Measurements from ENCODE around the gene DIP2B. TPM values are rescaled to one million over a fixed set of nuclear protein-coding genes. Genes with fewer than 3 reads are reported as not detected.

Gene DIP2B
- total and polyA plus RNA-seq, 2 donors (not counting 1 experiment from before 2014, with no cell fraction given) = 12.6 to 21.0 TPM

- no peak for DNase-seq (ENCODE audit: low read depth in 2 of 2)
- no peak for TF ChIP-seq EZH2 (IDR thresholded peaks at IDR 0.05; ENCODE audit: low read length, missing control alignments)
- no peak for TF ChIP-seq CTCF (conservative IDR thresholded peaks at IDR 0.05 in 1 of 2, IDR thresholded peaks at IDR 0.05 in 1 of 2; ENCODE audit: low read depth in 1 of 2, low read length in 2 of 2)
- Histone ChIP-seq H3K27ac (ENCODE audit: insufficient read depth, low read length) (no peak overlapping the region), H3K4me2 (ENCODE audit: extremely low read depth, insufficient read depth, low read length) (no peak overlapping the region), H3K4me1 (ENCODE audit: control insufficient read depth, extremely low read depth, insufficient read depth, low read length) (no peaks in the 10 kb centered on the region), H3K36me3 (ENCODE audit: control insufficient read depth, insufficient read depth, low read length) (no peaks in the 10 kb centered on the region), H4K20me1 (ENCODE audit: control insufficient read depth, extremely low read depth, insufficient read depth, low read length) (no peaks in the 10 kb centered on the region), H2AFZ (ENCODE audit: low read length) (no peak overlapping the region), H3K9me3 (ENCODE audit: control insufficient read depth, insufficient read depth, low read depth, low read length) (no peaks in the 10 kb centered on the region), H3K4me3 (replicated peaks in 1 of 4; ENCODE audit: control extremely low read depth in 1 of 4, insufficient read depth in 1 of 4, low read depth in 3 of 4, low read length in 4 of 4) (no peak overlapping the region), H3K9ac (ENCODE audit: insufficient read depth, low read length) (no peak overlapping the region), H3K27me3 (ENCODE audit: control insufficient read depth, insufficient read depth, low read length) (no peaks in the 10 kb centered on the region), H3K79me2 (ENCODE audit: control insufficient read depth, insufficient read depth, low read length) (no peaks in the 10 kb centered on the region)
These were observed 129.6 kb downstream of the DIP2B start for GRCh38 chr12:50634379-50634778.

- Histone ChIP-seq H3K27ac (ENCODE audit: insufficient read depth, low read length) (no peak overlapping the region), H3K27me3 (ENCODE audit: control insufficient read depth, insufficient read depth, low read length) (no peaks in the 10 kb centered on the region), H3K9me3 (ENCODE audit: control insufficient read depth, insufficient read depth, low read depth, low read length) (no peaks in the 10 kb centered on the region), H3K4me1 (ENCODE audit: control insufficient read depth, extremely low read depth, insufficient read depth, low read length) (no peaks in the 10 kb centered on the region), H3K4me3 (replicated peaks in 1 of 4; ENCODE audit: control extremely low read depth in 1 of 4, insufficient read depth in 1 of 4, low read depth in 3 of 4, low read length in 4 of 4) (no peak overlapping the region), H2AFZ (ENCODE audit: low read length) (no peak overlapping the region), H3K4me2 (ENCODE audit: extremely low read depth, insufficient read depth, low read length) (no peak overlapping the region), H3K36me3 (ENCODE audit: control insufficient read depth, insufficient read depth, low read length) (no peaks in the 10 kb centered on the region), H4K20me1 (ENCODE audit: control insufficient read depth, extremely low read depth, insufficient read depth, low read length) (no peaks in the 10 kb centered on the region), H3K79me2 (ENCODE audit: control insufficient read depth, insufficient read depth, low read length) (no peaks in the 10 kb centered on the region), H3K9ac (ENCODE audit: insufficient read depth, low read length) (no peak overlapping the region)
- no peak for DNase-seq (ENCODE audit: low read depth in 2 of 2)
- no peak for TF ChIP-seq EZH2 (IDR thresholded peaks at IDR 0.05; ENCODE audit: low read length, missing control alignments)
- no peak for TF ChIP-seq CTCF (conservative IDR thresholded peaks at IDR 0.05 in 1 of 2, IDR thresholded peaks at IDR 0.05 in 1 of 2; ENCODE audit: low read depth in 1 of 2, low read length in 2 of 2)
These were observed 130.6 kb downstream of the DIP2B start for GRCh38 chr12:50635364-50635763.

- no peaks in the 10 kb centered on the region for H3K27me3 ChIP-seq (ENCODE audit: control insufficient read depth, insufficient read depth, low read length)
- H3K27ac ChIP-seq (ENCODE audit: insufficient read depth, low read length) = no peak overlapping the region
- no peak for DNase-seq (ENCODE audit: low read depth in 2 of 2)
- H3K79me2 ChIP-seq (ENCODE audit: control insufficient read depth, insufficient read depth, low read length) = no peaks in the 10 kb centered on the region
- H3K36me3 ChIP-seq (ENCODE audit: control insufficient read depth, insufficient read depth, low read length) = no peaks in the 10 kb centered on the region
- no peak overlapping the region for H2AFZ ChIP-seq (ENCODE audit: low read length)
- no peaks in the 10 kb centered on the region for H4K20me1 ChIP-seq (ENCODE audit: control insufficient read depth, extremely low read depth, insufficient read depth, low read length)
- TF ChIP-seq EZH2 (IDR thresholded peaks at IDR 0.05; ENCODE audit: low read length, missing control alignments) = no peak
- TF ChIP-seq CTCF (conservative IDR thresholded peaks at IDR 0.05 in 1 of 2, IDR thresholded peaks at IDR 0.05 in 1 of 2; ENCODE audit: low read depth in 1 of 2, low read length in 2 of 2) = no peak
- no peak overlapping the region for H3K9ac ChIP-seq (ENCODE audit: insufficient read depth, low read length)
- H3K9me3 ChIP-seq (ENCODE audit: control insufficient read depth, insufficient read depth, low read depth, low read length) = no peaks in the 10 kb centered on the region
- H3K4me2 ChIP-seq (ENCODE audit: extremely low read depth, insufficient read depth, low read length) = no peak overlapping the region
- H3K4me3 ChIP-seq (replicated peaks in 1 of 4; ENCODE audit: control extremely low read depth in 1 of 4, insufficient read depth in 1 of 4, low read depth in 3 of 4, low read length in 4 of 4) = no peak overlapping the region
- H3K4me1 ChIP-seq (ENCODE audit: control insufficient read depth, extremely low read depth, insufficient read depth, low read length) = no peaks in the 10 kb centered on the region
These were observed 131.1 kb downstream of the DIP2B start for GRCh38 chr12:50635857-50636256.
